A549 (cell line): ENCODE results near the gene PRDM5. TPM values are rescaled to one million over a fixed set of nuclear protein-coding genes. Genes with fewer than 3 reads are reported as not detected.

Experiments used
- ATAC-seq, 2 experiments: fragments of 200-7000 bp in 1 of 2; fragments of >200 bp in 1 of 2; cut with Nextera tagmentation in 1 of 2; cut with Tn5 transposase in 1 of 2; 3 replicates each; pipeline versions ENCODE4 v1.8.0 to v1.9.1; 2018 to 2020; ENCODE audit warnings: mild to moderate bottlenecking in 1 of 2, moderate library complexity in 1 of 2
- CTCF ChIA-PET: fragments of 300-600 bp; sonication (Branson Sonifier 250); formaldehyde crosslinking; extraction: SDS; loops from one replicate; lab custom pipeline; 2021; ENCODE audit warnings: antibody characterized with exemption, inconsistent platforms; lab: Yijun Ruan, JAX
- POLR2A ChIA-PET: fragments of 350-600 bp; formaldehyde crosslinking; extraction: SDS; loops from one replicate; lab custom pipeline; 2021; ENCODE audit warnings: antibody characterized with exemption, inconsistent platforms; lab: Yijun Ruan, JAX
- DNase-seq, 2 experiments: peaks; one replicate each; pipeline versions ENCODE4 v3.0.0 to v3.0.0-alpha.2; 2011 to 2016; ENCODE audit warnings: low read depth in 1 of 2, low spot score in 1 of 2
- FAIRE-seq: peaks from 2 replicates; lab custom pipeline; 2011; peaks lifted over from hg19 to GRCh38; lab: Jason Lieb, UNC
- H3K27ac ChIP-seq, 2 experiments: fragments of >200 bp; sonication (Bioruptor Twin); formaldehyde crosslinking; 3 replicates each; pipeline ENCODE4 v1.5.1; 2016 to 2017
- H3K4me1 ChIP-seq: fragments of >200 bp; sonication (Bioruptor Twin); formaldehyde crosslinking; 3 replicates; pipeline ENCODE4 v1.6.1; 2016
- H3K4me2 ChIP-seq: fragments of >200 bp; sonication (Bioruptor Twin); formaldehyde crosslinking; 3 replicates; pipeline ENCODE4 v1.6.1; 2016
- H3K4me3 ChIP-seq: fragments of >200 bp; sonication (Bioruptor Twin); formaldehyde crosslinking; 3 replicates; pipeline ENCODE4 v1.5.1; 2016
- H3K9me3 ChIP-seq: fragments of >200 bp; sonication (Bioruptor Twin); formaldehyde crosslinking; 3 replicates; pipeline ENCODE4 v1.6.1; 2016
- ATOH8 ChIP-seq: fragments of 250-450 bp; sonication (Bioruptor Pico); IDR thresholded peaks from 2 replicates; pipeline ENCODE4 v1.5.0; 2020; ENCODE audit warnings: low read depth, mild to moderate bottlenecking, moderate library complexity
- BCL3 ChIP-seq: fragments of >200 bp; sonication (Bioruptor Twin); formaldehyde crosslinking; IDR thresholded peaks from 3 replicates; pipeline ENCODE4 v1.6.1; 2016
- CHD2 ChIP-seq: fragments of 150-350 bp; IDR thresholded peaks from 2 replicates; pipeline ENCODE4 v1.6.1; 2014; ENCODE audit warnings: low read length; ENCODE audit not compliant: partially characterized antibody
- CHD4 ChIP-seq: fragments of 200-600 bp; sonication (generic); IDR thresholded peaks from 2 replicates; pipeline ENCODE4 v1.6.1; 2016; ENCODE audit warnings: antibody characterized with exemption, mild to moderate bottlenecking, borderline replicate concordance
- CTCF ChIP-seq: fragments of >200 bp; sonication (Bioruptor Twin); formaldehyde crosslinking; IDR thresholded peaks from 3 replicates; pipeline ENCODE4 v1.5.1; 2016
- ELK1 ChIP-seq: fragments of 150-350 bp; IDR thresholded peaks from 2 replicates; pipeline ENCODE4 v1.6.1; 2014; ENCODE audit warnings: low read depth, mild to moderate bottlenecking, low read length
- FOSB ChIP-seq: fragments of 250-450 bp; sonication (Bioruptor Pico); IDR thresholded peaks from 2 replicates; pipeline ENCODE4 v1.5.0; 2020; ENCODE audit warnings: mild to moderate bottlenecking, moderate library complexity
- HDAC2 ChIP-seq: fragments of 200-600 bp; sonication (generic); IDR thresholded peaks from 2 replicates; pipeline ENCODE4 v1.6.1; 2016
- JUN ChIP-seq, 2 experiments: fragments of >200 bp; sonication (Bioruptor Twin); formaldehyde crosslinking; IDR thresholded peaks; 2 replicates in 1 of 2; 3 replicates in 1 of 2; pipeline ENCODE4 v1.6.1; 2016 to 2017
- JUNB ChIP-seq: fragments of >200 bp; sonication (Bioruptor Twin); formaldehyde crosslinking; IDR thresholded peaks from 2 replicates; pipeline ENCODE4 v1.6.1; 2016
- KDM1A ChIP-seq: fragments of 200-600 bp; sonication (generic); IDR thresholded peaks from 2 replicates; pipeline ENCODE4 v1.6.1; 2016; ENCODE audit warnings: low read depth, mild to moderate bottlenecking
- MYC ChIP-seq: IDR thresholded peaks from 2 replicates; pipeline ENCODE4 v1.6.1; 2012; ENCODE audit warnings: mild to moderate bottlenecking, inconsistent platforms, low read length, improper control_type of control experiment, borderline replicate concordance
- NPAS2 ChIP-seq: fragments of 250-450 bp; sonication (Bioruptor Pico); IDR thresholded peaks from 2 replicates; pipeline ENCODE4 v1.8.0; 2022; ENCODE audit warnings: mild to moderate bottlenecking, moderate library complexity, borderline replicate concordance
- POLR2A ChIP-seq: IDR thresholded peaks from 2 replicates; pipeline ENCODE4 v1.6.1; 2012; ENCODE audit warnings: mild to moderate bottlenecking, low read length
- RARB ChIP-seq: fragments of 250-450 bp; sonication (Bioruptor Pico); IDR thresholded peaks from 2 replicates; pipeline ENCODE4 v1.8.0; 2021; ENCODE audit warnings: mild to moderate bottlenecking, moderate library complexity
- RCOR1 ChIP-seq: fragments of 150-350 bp; IDR thresholded peaks from 2 replicates; pipeline ENCODE4 v1.6.1; 2014; ENCODE audit warnings: antibody characterized with exemption, low read length, low read depth
- RFX5 ChIP-seq: fragments of 450-650 bp; IDR thresholded peaks from 2 replicates; pipeline ENCODE4 v1.7.1; 2014; ENCODE audit warnings: antibody characterized with exemption, mild to moderate bottlenecking, moderate library complexity
- RNF2 ChIP-seq: fragments of 200-600 bp; sonication (generic); IDR thresholded peaks from 2 replicates; pipeline ENCODE4 v1.6.1; 2016; ENCODE audit warnings: low read depth, mild to moderate bottlenecking, antibody characterized with exemption, moderate library complexity, borderline replicate concordance
- SREBF2 ChIP-seq: fragments of 450-650 bp; IDR thresholded peaks from 2 replicates; pipeline ENCODE4 v1.6.1; 2014; ENCODE audit warnings: mild to moderate bottlenecking, moderate library complexity
- TFCP2L1 ChIP-seq: fragments of 250-450 bp; sonication (Bioruptor Pico); IDR thresholded peaks from 2 replicates; pipeline ENCODE4 v1.5.0; 2021; ENCODE audit warnings: mild to moderate bottlenecking
- TP53 ChIP-seq: fragments of 250-450 bp; sonication (Bioruptor Pico); IDR thresholded peaks from 2 replicates; pipeline ENCODE4 v1.5.0; 2021; ENCODE audit warnings: mild to moderate bottlenecking, moderate library complexity
- ZC3H11A ChIP-seq: fragments of 450-650 bp; IDR thresholded peaks from 2 replicates; pipeline ENCODE4 v1.6.1; 2014; ENCODE audit warnings: antibody characterized with exemption, mild to moderate bottlenecking
- WGBS: methylation state at CpG from one replicate; pipeline ENCODE4 v1.1.6; 2017; ENCODE audit errors: missing lambda C conversion rate; 5-methylcytosine and 5-hydroxymethylcytosine counted together
- polyA plus RNA-seq, 4 experiments: library from polyadenylated mRNA; depleted of rRNA in 3 of 4; stranded (reverse); fragments of >200 nt; fragmentation: RNase III in 1 of 4; extraction: RNeasy Plus Mini Kit Qiagen cat#74134 plus additional on column Dnase treatment in 1 of 4; gene quantifications; 2 replicates in 3 of 4; 3 replicates in 1 of 4; pipeline ENCODE4 v1.2.3, GENCODE V29; 2011 to 2017

PRDM5 gene
- polyA plus RNA-seq, 2 of the 4 experiments (the other 2 are of a cell fraction) = 6.5 to 12.9 TPM

GRCh38 chr4:120844528-120844921, 78.0 kb downstream of the PRDM5 start:
- WGBS = 97% methylated on average over 2 of the region's 2 CpGs
- H3K4me3 ChIP-seq = no peak overlapping the region
- CTCF ChIA-PET = interaction anchor here (1.2 kb wide), 2 partner anchors 13 to 27 kb away, joined by 3 read pairs; no protein-coding TSS in a partner anchor
- no peak overlapping the region for H3K4me2 ChIP-seq
- no peaks in the 10 kb centered on the region for H3K4me1 ChIP-seq
- TF ChIP-seq FOSB (CRISPR knock-in tag) = no peak
- no peak for TF ChIP-seq NPAS2 (CRISPR knock-in tag)
- no peak for TF ChIP-seq BCL3
- TF ChIP-seq RNF2 = no peak
- TF ChIP-seq CHD4 = no peak
- TF ChIP-seq CTCF = no peak
- TF ChIP-seq JUN (IDR thresholded peaks at IDR 0.05) = no peak
- no peak for TF ChIP-seq RFX5
- no peak for TF ChIP-seq ELK1
- TF ChIP-seq TFCP2L1 (CRISPR knock-in tag) = no peak
- TF ChIP-seq KDM1A = no peak
- no peak for TF ChIP-seq ZC3H11A
- no peak for TF ChIP-seq RARB (CRISPR knock-in tag)
- TF ChIP-seq ATOH8 (CRISPR knock-in tag) = no peak
- no peak for TF ChIP-seq MYC
- TF ChIP-seq CHD2 = no peak
- TF ChIP-seq HDAC2 = no peak
- TF ChIP-seq TP53 (CRISPR knock-in tag) = no peak
- TF ChIP-seq SREBF2 = no peak
- TF ChIP-seq, all 56 proteins: peak for 0
- H3K9me3 ChIP-seq = no peaks in the 10 kb centered on the region
- no peak overlapping the region for H3K27ac ChIP-seq
- DNase-seq (no peak), FAIRE-seq (no peak), ATAC-seq (no peak)
- POLR2A ChIA-PET = no interaction called here

- FAIRE-seq (no peak), DNase-seq (peak in 1 of 2 experiments; percentile 9), ATAC-seq (peak; percentile 66 to 79; a peak in 4 of 6 replicates)
- Histone ChIP-seq H3K4me2 (no peak overlapping the region), H3K9me3 (no peaks in the 10 kb centered on the region), H3K27ac (no peak overlapping the region), H3K4me1 (no peaks in the 10 kb centered on the region), H3K4me3 (no peak overlapping the region)
- 87% methylated on average over 7 of the region's 7 CpGs for WGBS
- ChIA-PET CTCF (interaction anchor here (1.2 kb wide), 2 partner anchors 14 to 26 kb away, joined by 3 read pairs; no protein-coding TSS in a partner anchor), POLR2A (no interaction called here)
- TF ChIP-seq TFCP2L1 (CRISPR knock-in tag) (no peak), JUNB (no peak), POLR2A (no peak), RNF2 (no peak), RCOR1 (no peak)
Measured at GRCh38 chr4:120843849-120844527, 78.5 kb downstream of the PRDM5 start.
